ENCODE results near the gene SLC22A8.

GRCh38 chr11:62985041-62985750 is 30.4 kb downstream of the SLC22A8 start:
- TF ChIP-seq, protein P1, sequence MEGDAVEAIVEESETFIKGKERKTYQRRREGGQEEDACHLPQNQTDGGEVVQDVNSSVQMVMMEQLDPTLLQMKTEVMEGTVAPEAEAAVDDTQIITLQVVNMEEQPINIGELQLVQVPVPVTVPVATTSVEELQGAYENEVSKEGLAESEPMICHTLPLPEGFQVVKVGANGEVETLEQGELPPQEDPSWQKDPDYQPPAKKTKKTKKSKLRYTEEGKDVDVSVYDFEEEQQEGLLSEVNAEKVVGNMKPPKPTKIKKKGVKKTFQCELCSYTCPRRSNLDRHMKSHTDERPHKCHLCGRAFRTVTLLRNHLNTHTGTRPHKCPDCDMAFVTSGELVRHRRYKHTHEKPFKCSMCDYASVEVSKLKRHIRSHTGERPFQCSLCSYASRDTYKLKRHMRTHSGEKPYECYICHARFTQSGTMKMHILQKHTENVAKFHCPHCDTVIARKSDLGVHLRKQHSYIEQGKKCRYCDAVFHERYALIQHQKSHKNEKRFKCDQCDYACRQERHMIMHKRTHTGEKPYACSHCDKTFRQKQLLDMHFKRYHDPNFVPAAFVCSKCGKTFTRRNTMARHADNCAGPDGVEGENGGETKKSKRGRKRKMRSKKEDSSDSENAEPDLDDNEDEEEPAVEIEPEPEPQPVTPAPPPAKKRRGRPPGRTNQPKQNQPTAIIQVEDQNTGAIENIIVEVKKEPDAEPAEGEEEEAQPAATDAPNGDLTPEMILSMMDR (IDR thresholded peaks at IDR 0.05): no peak
- no peak for TF ChIP-seq EZH2 (IDR thresholded peaks at IDR 0.05)

Measured in neural progenitor cell (in vitro differentiated cells).